ENCODE measurements around the gene LRP1B. TPM values are rescaled to one million over a fixed set of nuclear protein-coding genes. Genes with fewer than 3 reads are reported as not detected.
"Not testable (repeated sequence)": the region's sequence is repeated elsewhere in the genome, so short reads cannot be mapped to it uniquely, and the experiment has no call there.

LRP1B gene
- total RNA-seq, 1 donor from 2014 or later = 0.02 TPM

- ATAC-seq (no peak), DNase-seq (no peak)
- intact Hi-C loops (cut with micrococcal nuclease) = no loop called here
Measured at GRCh38 chr2:140679752-140680151, 1451.1 kb downstream of the LRP1B start.

DNA sequence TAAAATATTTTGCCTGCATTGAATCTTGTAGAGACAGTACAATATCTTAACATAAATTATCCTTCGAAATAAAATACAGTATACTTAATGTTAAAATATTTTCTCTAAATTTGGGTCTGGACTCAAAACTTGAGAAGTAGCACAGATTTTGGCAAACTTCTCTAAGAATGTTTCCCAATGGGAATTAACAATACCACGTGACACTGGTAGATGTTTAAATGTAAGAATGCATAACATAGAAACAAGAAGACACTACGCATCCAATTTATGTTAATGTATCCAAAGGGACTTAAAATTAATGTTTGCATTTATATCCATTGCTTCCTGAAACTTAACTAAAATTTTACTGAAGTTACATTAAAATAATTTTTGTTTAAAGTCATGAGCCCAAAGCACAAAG is 1460.9 kb downstream of the LRP1B start:
- intact Hi-C loops (cut with micrococcal nuclease) = no loop called here
- DNase-seq = no peak
- ATAC-seq = no peak

- DNase-seq (no peak), ATAC-seq (no peak)
- intact Hi-C loops (cut with micrococcal nuclease) = no loop called here
Measured at GRCh38 chr2:140667203-140667602, 1463.6 kb downstream of the LRP1B start.

GRCh38 chr2:140662504-140662903 is 1468.3 kb downstream of the LRP1B start:
- DNase-seq (no peak), ATAC-seq (no peak)
- intact Hi-C loops (cut with micrococcal nuclease) = no loop called here

- ATAC-seq (no peak), DNase-seq (no peak)
- intact Hi-C loops (cut with micrococcal nuclease) = no loop called here
Measured at GRCh38 chr2:140658760-140659692, 1471.8 kb downstream of the LRP1B start.

DNA sequence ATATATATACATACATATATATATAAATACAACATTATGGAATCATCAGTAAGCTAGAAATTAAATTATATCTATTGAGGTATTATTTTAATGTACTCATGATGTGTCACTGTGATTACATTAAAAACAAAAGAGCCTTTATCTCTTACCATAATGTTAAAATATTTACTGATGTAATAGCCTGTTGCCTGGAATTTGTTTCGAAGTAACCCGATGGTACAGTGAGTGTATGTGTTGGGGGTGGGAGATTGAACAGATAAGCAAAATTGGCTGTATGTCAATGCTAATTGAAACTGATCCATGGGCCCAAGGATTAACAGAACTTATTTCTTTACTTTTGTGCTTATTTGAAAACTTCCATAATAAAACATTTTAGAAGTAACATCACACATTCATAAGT is 1473.2 kb downstream of the LRP1B start:
- ATAC-seq (no peak), DNase-seq (no peak)
- intact Hi-C loops (cut with micrococcal nuclease) = no loop called here

DNA sequence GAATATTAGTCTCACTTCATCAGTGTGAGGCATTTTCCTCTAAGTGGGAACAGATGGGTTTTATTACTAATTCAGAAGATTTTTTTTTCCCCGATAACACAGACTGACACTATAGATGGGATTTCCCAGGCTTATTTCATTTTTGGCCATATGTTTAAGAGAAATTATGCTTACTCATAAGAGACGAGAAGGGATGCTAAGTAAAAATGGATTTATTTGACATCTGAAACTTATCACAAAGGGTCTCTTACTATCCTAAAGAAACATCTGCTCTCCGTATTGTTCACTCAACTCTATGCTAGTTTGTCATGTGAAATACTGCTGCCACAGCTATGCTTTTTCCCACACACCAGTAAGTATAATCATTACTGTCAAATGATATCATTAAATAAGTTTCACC is 1476.3 kb downstream of the LRP1B start:
- intact Hi-C loops (cut with micrococcal nuclease) = no loop called here
- ATAC-seq (no peak), DNase-seq (no peak)

DNA sequence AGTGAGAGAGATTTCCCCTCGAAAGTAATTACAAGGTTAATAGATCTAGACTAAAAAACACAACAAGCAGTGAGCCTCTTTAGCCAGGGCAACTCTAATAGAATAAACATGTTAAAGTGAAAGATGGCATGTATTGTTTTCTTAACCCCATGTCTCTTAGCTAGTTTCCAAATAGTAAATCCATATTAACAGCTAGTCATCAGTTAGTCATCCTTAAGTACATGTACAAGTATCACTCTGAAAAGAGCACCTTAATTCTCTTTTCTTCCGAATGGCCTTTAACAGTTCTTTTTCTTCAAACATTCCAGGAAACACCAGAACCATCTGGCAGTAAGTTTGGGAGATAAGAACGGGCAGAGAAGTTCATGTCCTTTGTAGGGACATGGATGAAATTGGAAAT is 1480.0 kb downstream of the LRP1B start:
- DNase-seq (no peak), ATAC-seq (no peak)
- intact Hi-C loops (cut with micrococcal nuclease) = no loop called here

GRCh38 chr2:140650134-140650533 is 1480.7 kb downstream of the LRP1B start:
- DNase-seq; ATAC-seq; intact Hi-C loops (cut with micrococcal nuclease): not testable (repeated sequence)

DNA sequence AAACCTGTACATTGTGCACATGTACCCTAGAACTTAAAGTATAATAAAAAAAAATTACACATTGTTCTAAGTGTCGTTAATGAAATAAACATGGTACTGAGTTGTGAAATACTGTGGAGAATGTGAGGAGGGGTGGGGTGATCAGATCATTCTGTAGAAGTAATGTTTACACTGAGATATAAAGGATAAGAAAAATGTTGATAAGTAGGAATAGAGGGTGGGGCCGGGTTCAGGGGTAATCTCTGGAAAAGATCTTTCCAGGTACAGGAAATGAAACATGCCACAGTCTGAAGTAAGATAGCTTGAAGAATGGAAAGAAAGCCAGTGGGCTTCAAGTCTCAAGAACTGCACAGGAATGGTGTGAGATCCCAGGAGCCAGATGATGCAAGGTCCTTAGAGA is 1482.4 kb downstream of the LRP1B start:
- intact Hi-C loops (cut with micrococcal nuclease) = no loop called here
- ATAC-seq = no peak
- no peak for DNase-seq

DNA sequence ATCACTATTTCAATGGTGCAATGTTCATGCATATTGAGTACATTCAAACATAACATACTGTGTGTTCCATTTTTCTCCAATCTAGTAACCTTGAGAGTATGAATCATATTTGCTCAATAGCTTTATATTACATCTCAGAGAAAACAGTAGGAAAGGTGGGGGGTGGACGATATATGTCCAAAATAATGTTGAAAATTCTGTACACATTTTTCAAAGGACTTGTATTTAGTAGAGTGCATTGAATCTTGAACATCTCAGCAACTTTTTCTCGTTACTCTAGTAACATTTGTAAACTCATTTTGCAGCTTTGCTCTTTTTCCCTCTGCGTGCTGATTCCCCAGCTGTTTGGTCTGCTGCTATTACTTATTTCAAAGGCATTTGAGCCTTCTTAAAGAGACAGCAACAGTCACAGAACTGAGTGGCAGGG is 1487.0 kb downstream of the LRP1B start:
- no peak for DNase-seq
- intact Hi-C loops (cut with micrococcal nuclease) = no loop called here
- ATAC-seq = no peak

- DNase-seq (no peak), ATAC-seq (no peak)
- intact Hi-C loops (cut with micrococcal nuclease) = no loop called here
Measured at GRCh38 chr2:140641163-140641562, 1489.7 kb downstream of the LRP1B start.

- no peak for ATAC-seq
- intact Hi-C loops (cut with micrococcal nuclease) = no loop called here
- DNase-seq = no peak
Measured at GRCh38 chr2:140639628-140640027, 1491.2 kb downstream of the LRP1B start.

DNA sequence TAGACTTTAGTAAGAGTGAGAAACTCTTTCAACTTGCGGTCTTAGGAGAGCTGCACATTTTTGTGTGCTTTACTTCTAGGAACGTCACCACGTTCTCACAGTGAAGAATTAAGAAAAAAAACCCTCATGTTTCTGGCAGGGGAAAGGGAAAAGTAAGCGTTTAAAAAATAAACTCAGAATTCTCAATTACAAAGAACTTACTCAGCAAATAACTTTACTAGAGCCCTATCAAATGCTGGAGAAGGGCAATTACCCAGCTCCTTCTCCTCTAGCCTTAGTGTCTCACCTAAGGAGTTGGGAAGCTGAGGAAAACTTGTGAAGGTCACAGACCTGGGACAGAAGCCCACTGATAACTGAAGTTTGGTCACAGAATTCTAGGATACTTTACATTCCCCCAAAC is 1500.3 kb downstream of the LRP1B start:
- intact Hi-C loops (cut with micrococcal nuclease) = no loop called here
- no peak for DNase-seq
- no peak for ATAC-seq

- intact Hi-C loops (cut with micrococcal nuclease) = no loop called here
- DNase-seq (no peak), ATAC-seq (no peak)
Measured at GRCh38 chr2:140627885-140628284, 1502.9 kb downstream of the LRP1B start.

DNA sequence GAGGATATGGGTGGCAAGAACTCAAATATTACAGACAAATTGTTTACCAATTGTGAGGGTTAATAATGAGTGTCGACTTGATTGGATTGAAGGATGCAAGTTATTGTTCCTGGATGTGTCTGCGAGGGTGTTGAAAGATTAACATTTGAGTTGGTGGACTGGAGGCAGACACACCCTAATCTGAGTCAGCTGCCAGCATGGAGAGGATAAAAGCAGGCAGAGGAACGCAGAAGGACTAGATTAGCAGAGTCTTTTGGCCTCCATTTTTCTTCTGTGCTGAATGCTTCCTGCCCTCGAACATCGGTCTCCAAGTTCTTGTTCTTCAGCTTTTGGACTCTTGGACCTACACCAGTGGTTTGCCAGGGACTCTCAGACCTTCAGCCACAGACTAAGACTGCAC is 1503.7 kb downstream of the LRP1B start:
- ATAC-seq = no peak
- intact Hi-C loops (cut with micrococcal nuclease) = no loop called here
- no peak for DNase-seq

DNA sequence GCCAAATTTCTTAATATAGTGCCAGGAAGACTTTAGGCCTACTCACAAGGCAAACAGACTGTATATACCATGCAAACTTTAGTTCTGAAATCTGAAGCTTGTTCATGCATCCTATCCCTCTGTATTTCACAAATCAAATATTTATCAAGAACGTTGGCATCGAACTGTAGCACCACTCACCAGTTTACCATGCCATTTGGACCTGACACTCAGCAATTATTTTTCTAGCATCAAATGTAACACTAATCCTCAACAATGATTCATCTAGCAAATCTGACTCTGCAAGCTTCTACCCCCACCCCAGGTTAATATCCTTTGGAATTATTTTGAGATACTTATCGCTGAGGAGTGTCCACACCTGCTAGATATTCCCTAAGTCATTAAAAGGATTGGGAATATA is 1506.6 kb downstream of the LRP1B start:
- DNase-seq (no peak), ATAC-seq (no peak)
- intact Hi-C loops (cut with micrococcal nuclease) = no loop called here

DNA sequence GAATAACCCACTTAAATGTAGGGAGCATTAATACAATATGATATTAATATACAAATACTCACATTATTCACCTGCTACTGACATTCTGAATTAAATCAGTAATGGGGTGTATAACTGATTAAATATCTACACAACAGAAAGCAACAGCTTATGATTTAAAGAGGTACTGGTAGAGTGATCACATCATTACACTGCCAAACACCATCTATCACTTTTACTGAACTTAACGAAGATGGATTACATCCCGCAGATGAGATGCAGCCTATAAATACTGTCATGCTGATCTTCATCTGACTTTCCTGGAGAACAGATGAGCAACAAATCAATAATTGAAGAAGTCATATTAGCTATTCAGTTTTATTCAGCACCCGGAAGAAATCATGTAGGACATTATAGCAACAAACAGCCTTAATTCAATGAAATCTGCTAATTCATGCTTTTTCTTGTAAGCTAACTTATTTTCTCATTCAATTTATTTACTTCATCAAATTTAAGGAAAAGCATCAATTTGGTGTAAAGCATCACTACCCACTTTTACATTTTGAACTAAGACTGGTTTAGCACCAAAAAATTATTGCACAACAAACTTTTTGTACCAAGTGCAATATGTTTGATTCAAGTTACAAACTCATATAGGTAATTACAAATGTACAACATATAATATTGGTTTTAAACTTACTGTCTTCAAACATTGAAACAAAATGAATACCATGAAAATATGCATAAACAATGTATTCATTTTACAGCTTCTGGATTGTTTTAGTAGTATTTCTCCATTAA is 1509.0 kb downstream of the LRP1B start:
- intact Hi-C loops (cut with micrococcal nuclease) = no loop called here
- DNase-seq (no peak), ATAC-seq (no peak)

- intact Hi-C loops (cut with micrococcal nuclease) = no loop called here
- ATAC-seq (no peak), DNase-seq (no peak)
Measured at GRCh38 chr2:140604788-140605187, 1526.0 kb downstream of the LRP1B start.

DNA sequence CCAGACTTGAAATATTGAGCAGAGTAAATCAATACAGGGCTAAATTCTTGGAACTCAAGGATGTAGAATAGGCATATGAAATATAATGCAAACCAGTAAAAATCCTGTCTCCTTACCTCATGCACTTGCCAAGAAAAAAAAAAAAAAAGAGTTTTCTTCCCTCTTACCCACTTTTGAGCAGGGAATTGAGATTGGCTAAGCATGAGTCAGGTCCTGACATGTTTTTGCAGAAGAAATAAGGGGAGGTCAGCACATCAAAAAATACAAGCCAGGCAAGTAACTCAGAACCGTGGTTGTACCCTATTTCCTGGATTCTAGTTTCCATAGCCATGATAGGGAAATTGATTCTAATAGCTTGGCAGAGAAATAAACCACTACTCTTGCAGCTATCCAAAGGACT is 1526.7 kb downstream of the LRP1B start:
- intact Hi-C loops (cut with micrococcal nuclease) = no loop called here
- ATAC-seq = no peak
- no peak for DNase-seq

- DNase-seq (no peak), ATAC-seq (no peak)
- intact Hi-C loops (cut with micrococcal nuclease) = no loop called here
Measured at GRCh38 chr2:140603416-140603815, 1527.4 kb downstream of the LRP1B start.
